Stimulated activated CD4-positive, alpha-beta T cell treated with anti-CD3 and anti-CD28 coated beads, Interleukin-2, amount 100 ng/mL, for 4 hours (primary cell): ENCODE results near the gene EPB41L2.
"Not testable (repeated sequence)": the region's sequence is repeated elsewhere in the genome, so short reads cannot be mapped to it uniquely, and the experiment has no call there.

Source experiments
- DNase-seq: peaks from one replicate; pipeline ENCODE4 v3.0.0-alpha.2; 2020; ENCODE audit warnings: low read depth

The EPB41L2 gene

GRCh38 chr6:131063028-131063763 lies at the start of gene EPB41L2:
Gene EPB41L2 (minus strand): TSS chr6:131063245. CDS start chr6:130956485, 106,760 bp downstream.
- DNase-seq = peak; percentile 74

- no peak for DNase-seq
Measured at GRCh38 chr6:131112249-131112648, 49.2 kb upstream of the EPB41L2 start.

DNA sequence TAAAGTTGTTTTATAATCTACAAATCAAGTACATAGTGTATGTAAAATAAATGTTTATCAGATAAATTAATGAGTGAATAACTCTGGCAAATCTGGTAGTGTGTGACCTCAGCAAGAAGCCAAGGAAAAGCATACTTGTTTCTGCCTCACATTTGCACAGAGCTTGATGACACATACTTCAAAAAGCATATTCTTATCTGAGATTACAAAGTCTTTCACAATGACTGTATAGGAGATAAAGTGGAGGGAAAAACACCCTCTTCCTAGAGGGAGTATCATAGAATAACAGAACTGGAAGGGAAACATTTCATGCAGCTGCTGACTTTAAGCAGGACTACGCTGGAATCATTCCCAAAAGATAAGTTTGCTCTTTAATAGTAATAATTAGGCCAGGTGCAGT lies 44.1 kb upstream of the EPB41L2 start:
- no peak for DNase-seq

- DNase-seq = no peak
Measured at GRCh38 chr6:131103901-131104300, 40.9 kb upstream of the EPB41L2 start.

- no peak for DNase-seq
Measured at GRCh38 chr6:131103296-131103695, 40.3 kb upstream of the EPB41L2 start.

DNA sequence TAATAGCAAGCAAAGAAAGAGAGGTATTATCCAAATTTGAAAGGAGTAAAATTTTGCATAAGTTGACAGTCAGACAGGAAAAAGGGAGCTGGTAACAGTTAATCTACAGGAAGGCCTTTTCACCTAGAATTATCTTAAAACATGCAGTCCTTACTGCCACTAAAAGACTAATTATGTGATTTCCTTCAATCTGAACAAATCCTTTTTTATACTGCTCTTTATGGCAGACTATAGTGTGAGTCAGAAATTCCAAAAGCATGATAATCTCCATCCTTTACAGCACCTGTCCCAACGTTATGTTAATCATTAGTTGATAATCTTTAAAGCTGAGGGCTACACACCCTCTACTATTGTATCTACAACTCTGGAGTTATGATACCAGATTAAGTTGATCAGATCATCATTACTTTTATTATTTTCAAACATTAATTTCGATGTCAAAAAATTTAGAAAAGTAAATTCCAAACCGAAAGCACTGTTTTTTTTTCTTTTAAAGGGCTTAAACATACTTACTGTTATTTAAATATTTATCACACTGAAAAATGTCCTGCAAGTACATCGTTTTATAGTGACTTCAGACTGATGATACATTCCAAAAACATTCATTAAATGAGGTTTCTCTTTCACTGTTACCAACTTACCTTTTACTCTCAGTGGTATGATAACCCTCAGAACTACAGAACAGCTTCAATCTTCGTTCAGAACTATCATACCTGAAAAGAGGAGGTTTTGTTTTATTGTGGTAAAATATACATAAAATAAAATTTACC lies 39.1 kb upstream of the EPB41L2 start:
- DNase-seq = no peak

- DNase-seq = no peak
Measured at GRCh38 chr6:131096786-131097185, 33.7 kb upstream of the EPB41L2 start.

DNA sequence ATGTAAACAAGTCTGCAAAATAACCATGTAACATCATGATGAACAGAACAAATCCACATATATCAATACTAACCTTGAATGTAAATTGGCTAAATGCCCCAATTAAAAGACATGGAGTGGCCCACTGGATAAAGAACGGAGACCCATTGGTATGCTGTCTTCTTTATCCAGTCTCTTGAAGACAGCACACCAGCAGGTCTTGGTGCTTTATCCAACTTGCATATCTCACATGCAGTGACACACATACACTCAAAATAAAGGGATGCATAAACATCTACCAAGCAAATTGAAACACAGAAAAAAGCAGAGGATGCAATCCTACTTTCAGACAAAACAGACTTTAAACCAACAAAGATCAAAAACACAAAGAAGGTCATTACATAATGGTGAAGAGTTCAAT lies 30.3 kb upstream of the EPB41L2 start:
- no peak for DNase-seq

- not testable (repeated sequence) for DNase-seq
Measured at GRCh38 chr6:131091944-131092343, 28.9 kb upstream of the EPB41L2 start.

DNA sequence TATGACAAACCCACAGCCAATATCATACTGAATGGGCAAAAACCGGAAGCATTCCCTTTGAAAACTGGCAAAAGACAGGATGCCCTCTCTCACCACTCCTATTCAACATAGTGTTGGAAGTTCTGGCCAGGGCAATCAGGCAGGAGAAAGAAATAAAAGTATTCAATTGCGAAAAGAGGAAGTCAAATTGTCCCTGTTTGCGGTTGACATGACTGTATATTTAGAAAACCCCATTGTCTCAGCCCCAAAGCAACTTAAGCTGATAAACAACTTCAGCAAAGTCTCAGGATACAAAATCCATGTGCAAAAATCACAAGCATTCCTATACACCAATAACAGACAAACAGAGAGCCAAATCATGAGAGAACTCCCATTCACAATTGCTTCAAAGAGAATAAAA lies 27.3 kb upstream of the EPB41L2 start:
- not testable (repeated sequence) for DNase-seq

- no peak for DNase-seq
Measured at GRCh38 chr6:131084982-131085381, 21.9 kb upstream of the EPB41L2 start.

GRCh38 chr6:131083687-131084086 lies 20.6 kb upstream of the EPB41L2 start:
- no peak for DNase-seq

- DNase-seq = no peak
Measured at GRCh38 chr6:131082335-131082734, 19.3 kb upstream of the EPB41L2 start.

DNA sequence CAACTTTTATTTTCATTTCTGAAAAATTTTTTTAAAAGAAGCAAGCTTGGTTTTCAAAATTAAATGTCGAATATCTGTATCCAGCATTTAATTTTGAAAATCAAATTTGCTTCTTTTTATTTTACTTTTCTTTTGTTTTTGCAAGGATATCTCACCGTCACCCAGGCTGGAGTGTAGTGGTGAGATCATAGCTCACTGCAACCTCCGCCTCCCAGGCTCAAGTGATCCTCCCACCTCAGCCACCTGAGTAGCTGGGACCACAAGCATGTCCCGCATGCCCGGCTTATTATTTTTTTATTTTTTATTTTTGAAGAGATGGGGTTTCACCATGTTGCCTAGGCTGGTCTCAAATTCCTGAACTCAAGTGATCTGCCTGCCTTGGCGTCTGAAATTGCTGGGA lies 17.0 kb upstream of the EPB41L2 start:
- no peak for DNase-seq

DNA sequence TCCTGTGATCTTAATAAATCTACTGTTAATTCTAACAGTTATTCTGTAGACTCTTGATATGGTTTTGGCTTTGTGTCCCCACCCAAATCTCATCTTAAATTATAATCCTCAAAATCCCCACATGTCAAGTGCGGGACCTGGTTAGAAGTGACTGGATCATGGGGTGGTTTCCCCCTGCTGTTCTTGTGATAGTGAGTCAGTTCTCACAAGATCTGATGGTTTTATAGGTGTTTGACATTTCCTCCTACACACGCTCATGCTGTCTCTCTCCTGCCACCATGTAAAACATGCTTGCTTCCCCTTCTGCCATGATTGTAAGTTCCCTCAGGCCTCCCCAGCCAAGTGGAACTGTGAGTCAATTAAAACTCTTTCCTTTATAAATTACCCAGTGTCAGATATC lies 10.5 kb upstream of the EPB41L2 start:
- DNase-seq = no peak

- DNase-seq = no peak
Measured at GRCh38 chr6:131070061-131070460, 7.0 kb upstream of the EPB41L2 start.

GRCh38 chr6:131068165-131068564 lies 5.1 kb upstream of the EPB41L2 start:
- no peak for DNase-seq

DNA sequence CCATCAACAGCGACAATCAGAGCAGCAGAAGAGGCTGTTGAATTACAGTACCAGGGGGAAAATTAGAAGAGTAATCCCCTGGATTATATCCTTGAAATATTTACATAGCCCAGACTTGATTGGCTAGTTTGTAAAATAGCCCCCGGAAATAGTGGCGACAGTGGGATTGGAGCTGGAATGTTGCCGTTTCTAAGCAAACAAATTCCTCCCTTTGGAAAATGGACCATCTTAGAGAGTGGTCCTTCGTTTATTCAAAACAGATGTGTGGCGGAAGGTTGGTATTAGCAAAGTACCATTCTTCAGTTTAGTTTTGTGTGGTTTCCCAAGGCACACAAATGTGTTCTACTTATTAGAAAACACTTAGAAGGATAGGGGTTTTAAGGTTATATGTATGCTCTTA lies 4.5 kb upstream of the EPB41L2 start:
- no peak for DNase-seq

DNA sequence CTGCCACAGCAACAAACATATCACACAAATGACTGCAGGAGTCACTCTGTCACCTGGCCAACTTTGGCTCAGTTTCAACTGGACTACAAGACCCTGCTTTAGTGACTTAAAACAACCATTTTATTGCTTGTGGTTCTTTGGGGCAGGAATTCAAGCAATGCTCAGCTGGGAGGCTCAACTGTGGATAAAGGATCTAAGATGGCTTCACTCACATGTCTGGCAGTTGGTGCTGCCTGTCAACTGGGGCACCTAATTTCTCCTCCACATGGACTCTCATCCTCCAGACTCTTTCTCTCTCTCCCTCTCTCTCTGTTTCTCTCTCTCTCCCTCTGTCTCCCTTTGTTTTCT lies 2.8 kb upstream of the EPB41L2 start:
- DNase-seq = no peak

GRCh38 chr6:131065112-131065823 lies 2.2 kb upstream of the EPB41L2 start:
- DNase-seq = no peak

DNA sequence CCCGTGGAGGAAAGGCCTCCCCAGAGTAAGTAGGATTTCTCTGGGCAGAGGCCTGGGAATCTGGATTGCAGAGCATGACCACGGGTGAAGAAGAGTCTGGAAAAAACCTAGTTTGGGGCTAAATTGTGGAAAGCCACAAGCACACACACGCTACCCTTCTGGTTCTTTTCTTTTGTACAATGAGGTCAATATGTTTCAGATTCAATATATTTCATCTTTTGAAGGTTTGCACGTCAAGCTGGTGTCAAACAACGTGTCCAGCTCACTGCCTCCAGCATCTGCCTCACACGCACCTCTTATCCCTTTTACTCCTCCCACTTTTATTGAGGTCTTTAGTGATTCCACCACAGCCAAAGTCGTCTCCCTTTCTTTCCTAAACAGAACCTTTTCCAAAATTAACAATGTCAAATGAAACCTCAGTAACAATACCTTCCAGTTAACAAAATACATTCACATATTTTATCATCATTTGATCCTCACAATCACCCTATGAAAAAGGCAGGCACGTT lies 773 bp upstream of the EPB41L2 start:
- DNase-seq = no peak

DNA sequence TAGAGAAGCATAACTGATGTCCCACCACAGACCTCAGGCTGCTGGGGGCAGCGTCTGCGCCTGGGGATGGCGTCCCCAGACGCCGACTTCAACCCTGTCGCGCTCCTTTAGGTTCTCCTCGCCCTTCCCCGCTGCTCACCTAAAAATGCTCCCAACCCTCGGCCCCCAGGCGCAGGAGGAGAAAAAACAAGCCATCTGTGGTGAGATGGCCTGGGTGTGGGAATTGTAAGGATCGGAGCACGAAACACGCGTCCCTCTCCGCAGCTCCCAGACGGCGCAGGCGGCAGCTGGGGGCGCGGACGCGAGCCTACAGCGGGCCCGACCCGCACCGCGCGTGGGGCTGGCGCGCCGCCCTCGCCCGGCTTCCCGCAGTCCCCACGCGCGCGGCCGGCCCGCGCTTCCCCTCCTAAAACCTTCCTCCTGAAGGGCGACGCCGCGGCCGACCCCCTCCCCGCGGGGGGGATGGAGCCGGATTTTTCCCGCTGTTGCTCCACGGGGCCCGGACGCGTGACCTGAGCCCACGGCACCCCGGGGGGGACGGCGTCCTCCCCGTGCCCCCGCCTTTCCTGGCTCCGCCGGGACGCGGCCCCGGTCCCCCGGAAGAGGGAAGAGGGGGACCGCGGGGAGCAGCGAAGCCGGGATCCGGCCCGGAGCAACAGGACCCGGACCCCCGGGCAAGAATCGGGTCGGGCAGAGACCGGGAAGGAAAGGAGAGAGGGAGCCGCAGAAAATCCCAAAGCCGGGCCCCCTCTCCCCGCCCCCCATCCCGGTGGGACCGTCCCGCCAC lies 611 bp downstream of the EPB41L2 start:
- no peak for DNase-seq
